ENCODE results near the gene OR5H6.

- no peak for TF ChIP-seq POLR2A (IDR thresholded peaks at IDR 0.05)
- no peak for TF ChIP-seq CTCF (IDR thresholded peaks at IDR 0.05)
Measured at GRCh38 chr3:98215051-98215450, 49.0 kb upstream of the OR5H6 start.

Measured in transverse colon (tissue), 3 donors.